ENCODE results near the gene SIGLEC12. TPM values are rescaled to one million over a fixed set of nuclear protein-coding genes. Genes with fewer than 3 reads are reported as not detected.

SIGLEC12 gene
- total and polyA plus RNA-seq, 2 donors: 0.99 to 1.1 TPM

Other genes with a start within 250 kb of the SIGLEC12 start
- gene IGLON5, start 190.2 kb downstream of the SIGLEC12 start, total RNA-seq: not detected
- gene IGLON5, start 190.2 kb downstream of the SIGLEC12 start, polyA plus RNA-seq: 0.25 TPM
- 0.42 TPM for gene VSIG10L, start 159.7 kb downstream of the SIGLEC12 start, total RNA-seq
- 5.7 TPM for gene VSIG10L, start 159.7 kb downstream of the SIGLEC12 start, polyA plus RNA-seq
- gene ETFB, start 135.4 kb downstream of the SIGLEC12 start, total RNA-seq: 89.2 TPM
- 121 TPM for gene ETFB, start 135.4 kb downstream of the SIGLEC12 start, polyA plus RNA-seq
- 0.76 TPM for gene CLDND2, start 132.8 kb downstream of the SIGLEC12 start, total RNA-seq
- gene CLDND2, start 132.8 kb downstream of the SIGLEC12 start, polyA plus RNA-seq: 2.1 TPM
- gene NKG7, start 129.1 kb downstream of the SIGLEC12 start, total RNA-seq: 10.5 TPM
- gene NKG7, start 129.1 kb downstream of the SIGLEC12 start, polyA plus RNA-seq: 11.6 TPM
- not detected for gene LIM2, start 113.8 kb downstream of the SIGLEC12 start, total RNA-seq
- gene LIM2, start 113.8 kb downstream of the SIGLEC12 start, polyA plus RNA-seq: not detected
- gene C19orf84, start 111.2 kb downstream of the SIGLEC12 start, total RNA-seq: 0.05 TPM
- gene C19orf84, start 111.2 kb downstream of the SIGLEC12 start, polyA plus RNA-seq: 0.11 TPM
- 7.6 TPM for gene SIGLEC10, start 84.2 kb downstream of the SIGLEC12 start, total RNA-seq
- gene SIGLEC10, start 84.2 kb downstream of the SIGLEC12 start, polyA plus RNA-seq: 19.0 TPM
- 2.1 TPM for gene SIGLEC8, start 43.3 kb downstream of the SIGLEC12 start, total RNA-seq
- 2.1 TPM for gene SIGLEC8, start 43.3 kb downstream of the SIGLEC12 start, polyA plus RNA-seq
- gene CEACAM18, start 23.3 kb downstream of the SIGLEC12 start, total RNA-seq: not detected
- gene CEACAM18, start 23.3 kb downstream of the SIGLEC12 start, polyA plus RNA-seq: not detected
- gene SIGLEC6, start 29.9 kb upstream of the SIGLEC12 start, total RNA-seq: 0.28 TPM
- 0.27 TPM for gene SIGLEC6, start 29.9 kb upstream of the SIGLEC12 start, polyA plus RNA-seq
- gene ZNF175, start 69.5 kb upstream of the SIGLEC12 start, total RNA-seq: 4.8 TPM
- 3.9 TPM for gene ZNF175, start 69.5 kb upstream of the SIGLEC12 start, polyA plus RNA-seq
- 0.90 TPM for gene SIGLEC5, start 128.6 kb upstream of the SIGLEC12 start, total RNA-seq
- gene SIGLEC5, start 128.6 kb upstream of the SIGLEC12 start, polyA plus RNA-seq: not detected
- 1.6 TPM for gene SIGLEC14, start 145.0 kb upstream of the SIGLEC12 start, total RNA-seq
- gene SIGLEC14, start 145.0 kb upstream of the SIGLEC12 start, polyA plus RNA-seq: 7.3 TPM
- 2.7 TPM for gene SPACA6, start 191.5 kb upstream of the SIGLEC12 start, total RNA-seq
- 10.5 TPM for gene SPACA6, start 191.5 kb upstream of the SIGLEC12 start, polyA plus RNA-seq
- gene HAS1, start 222.2 kb upstream of the SIGLEC12 start, total RNA-seq: 0.09 TPM
- 0.11 TPM for gene HAS1, start 222.2 kb upstream of the SIGLEC12 start, polyA plus RNA-seq